Right lobe of liver (tissue), 4 donors: Measurements from ENCODE around the gene LTBP3.

Experiments used
- CTCF ChIP-seq, 4 donors: fragments of 200-600 bp in 3 of 4; fragments of 450-650 bp in 1 of 4; IDR thresholded peaks; one replicate each; pipeline versions ENCODE4 v1.5.1 to v1.8.0; 2016 to 2022; ENCODE audit warnings: antibody characterized with exemption in 4 of 4, mild to moderate bottlenecking in 2 of 4
- POLR2A ChIP-seq: fragments of 450-650 bp; IDR thresholded peaks from one replicate; pipeline ENCODE4 v1.6.1; 2017; ENCODE audit warnings: antibody characterized with exemption, mild to moderate bottlenecking
- donor health status: DM: no; HTN: no; CAD: no.
- donor health status: DM: no; HTN: no; CAD: no.
- donor health status: DM: no; HTN: yes; CAD: no.

GRCh38 chr11:65580756-65581155 is 22.6 kb upstream of the LTBP3 start:
- TF ChIP-seq CTCF (IDR thresholded peaks at IDR 0.05) (no peak), POLR2A (no peak)
